OCI-LY1 (cell line): ENCODE data around the gene SMYD3.

Experiments
- H2AFZ ChIP-seq: fragments of 200-600 bp; sonication (generic), shearing (Covaris generic); 2 replicates; pipeline ENCODE4 v1.6.0; 2014; ENCODE audit warnings: antibody characterized with exemption, mild to moderate bottlenecking, low read length
- H3F3A ChIP-seq: fragments of 200-600 bp; sonication (generic), shearing (Covaris generic); 2 replicates; pipeline ENCODE4 v1.6.0; 2014; ENCODE audit warnings: mild to moderate bottlenecking, antibody characterized with exemption, low read length, moderate library complexity; ENCODE audit not compliant: insufficient read depth
- H3K27ac ChIP-seq: fragments of 200-600 bp; sonication (generic); 2 replicates; pipeline ENCODE4 v1.5.1; 2014; ENCODE audit warnings: low read length, mixed run types, mild to moderate bottlenecking, low read depth; ENCODE audit not compliant: poor library complexity, severe bottlenecking
- H3K27me3 ChIP-seq: fragments of 200-600 bp; sonication (generic); 2 replicates; pipeline ENCODE4 v1.6.0; 2014; ENCODE audit warnings: antibody characterized with exemption, mild to moderate bottlenecking, low read length, moderate library complexity; ENCODE audit not compliant: insufficient read depth
- H3K36me3 ChIP-seq: fragments of 200-600 bp; sonication (generic); 2 replicates; pipeline ENCODE4 v1.6.1; 2014; ENCODE audit warnings: mild to moderate bottlenecking, antibody characterized with exemption, low read length, moderate library complexity, mixed read lengths; ENCODE audit not compliant: insufficient read depth
- H3K4me1 ChIP-seq: fragments of 200-600 bp; sonication (generic); 2 replicates; pipeline ENCODE4 v1.5.1; 2014; ENCODE audit warnings: mild to moderate bottlenecking, low read length, moderate library complexity; ENCODE audit not compliant: insufficient read depth, severe bottlenecking
- H3K4me2 ChIP-seq: fragments of 200-600 bp; sonication (generic), shearing (Covaris generic); 2 replicates; pipeline ENCODE4 v1.6.1; 2014; ENCODE audit warnings: low read length
- H3K4me3 ChIP-seq: fragments of 200-600 bp; sonication (generic); 2 replicates; pipeline ENCODE4 v1.5.1; 2014; ENCODE audit warnings: low read length, low read depth, mild to moderate bottlenecking, mixed read lengths; ENCODE audit not compliant: poor library complexity, severe bottlenecking
- H3K79me2 ChIP-seq: fragments of 200-600 bp; shearing (Covaris generic); 2 replicates; pipeline ENCODE4 v1.6.1; 2016; ENCODE audit warnings: mixed run types, low read length, mixed read lengths; ENCODE audit not compliant: insufficient read depth
- H3K9ac ChIP-seq: fragments of 200-600 bp; sonication (generic), shearing (Covaris generic); 2 replicates; pipeline ENCODE4 v1.6.1; 2014; ENCODE audit warnings: mild to moderate bottlenecking, low read length, mixed read lengths
- H3K9me2 ChIP-seq: fragments of 200-600 bp; sonication (generic), shearing (Covaris generic); 2 replicates; pipeline ENCODE4 v1.6.1; 2014; ENCODE audit warnings: low read depth, mild to moderate bottlenecking, low read length, mixed read lengths
- H3K9me3 ChIP-seq: fragments of 200-600 bp; shearing (Covaris generic); 2 replicates; pipeline ENCODE4 v1.6.1; 2014; ENCODE audit warnings: low read length, mixed read lengths
- H4K20me1 ChIP-seq: fragments of 200-600 bp; sonication (generic), shearing (Covaris generic); 2 replicates; pipeline ENCODE4 v1.6.0; 2016; ENCODE audit warnings: mild to moderate bottlenecking, low read length; ENCODE audit not compliant: insufficient read depth
- CTCF ChIP-seq: fragments of 200-600 bp; sonication (generic), shearing (Covaris generic); IDR thresholded peaks from 2 replicates; pipeline ENCODE4 v1.5.1; 2017; ENCODE audit warnings: mild to moderate bottlenecking, antibody characterized with exemption, low read length, moderate library complexity, mixed read lengths
- EZH2 ChIP-seq: fragments of 200-600 bp; sonication (generic), shearing (Covaris generic); IDR thresholded peaks from 2 replicates; pipeline ENCODE4 v1.8.0; 2017; ENCODE audit warnings: borderline replicate concordance, mixed run types, mild to moderate bottlenecking, antibody characterized with exemption, low read length, moderate library complexity, mixed read lengths

Gene SMYD3

DNA sequence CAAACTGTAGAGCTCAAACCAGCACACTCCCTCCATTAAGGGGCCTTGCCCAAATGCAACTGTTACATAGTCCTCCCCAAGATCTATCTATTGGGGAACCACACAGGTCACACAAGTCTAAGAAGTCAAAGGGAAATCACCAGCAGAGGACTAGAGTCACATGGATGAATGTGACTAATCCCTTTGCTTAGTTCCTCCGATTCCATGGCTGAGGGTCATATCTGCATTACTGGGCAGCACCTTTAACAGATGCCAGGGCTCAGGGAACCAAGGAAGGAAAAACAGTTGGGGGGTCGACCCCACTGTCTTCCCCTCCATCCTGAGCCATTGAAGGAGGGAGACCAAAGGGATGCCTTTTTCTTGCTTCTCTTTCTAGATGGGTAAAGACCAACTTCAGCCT is 23.4 kb upstream of the SMYD3 start:
- Histone ChIP-seq H3K4me1 (peaks cover 11% of the 10 kb centered on the region), H3F3A (no peaks in the 10 kb centered on the region), H3K9ac (no peak overlapping the region), H3K27me3 (peaks cover 7% of the 10 kb centered on the region; the same call in 1 of the 2 replicates), H3K27ac (no peak overlapping the region), H3K9me2 (no peaks in the 10 kb centered on the region), H2AFZ (no peak overlapping the region), H3K79me2 (no peaks in the 10 kb centered on the region), H3K4me2 (no peak overlapping the region), H3K4me3 (no peak overlapping the region), H3K9me3 (peaks cover 9% of the 10 kb centered on the region; the same call in 1 of the 2 replicates), H3K36me3 (no peaks in the 10 kb centered on the region; the same call in 1 of the 2 replicates), H4K20me1 (no peaks in the 10 kb centered on the region)
- no peak for TF ChIP-seq CTCF
- no peak for TF ChIP-seq EZH2

DNA sequence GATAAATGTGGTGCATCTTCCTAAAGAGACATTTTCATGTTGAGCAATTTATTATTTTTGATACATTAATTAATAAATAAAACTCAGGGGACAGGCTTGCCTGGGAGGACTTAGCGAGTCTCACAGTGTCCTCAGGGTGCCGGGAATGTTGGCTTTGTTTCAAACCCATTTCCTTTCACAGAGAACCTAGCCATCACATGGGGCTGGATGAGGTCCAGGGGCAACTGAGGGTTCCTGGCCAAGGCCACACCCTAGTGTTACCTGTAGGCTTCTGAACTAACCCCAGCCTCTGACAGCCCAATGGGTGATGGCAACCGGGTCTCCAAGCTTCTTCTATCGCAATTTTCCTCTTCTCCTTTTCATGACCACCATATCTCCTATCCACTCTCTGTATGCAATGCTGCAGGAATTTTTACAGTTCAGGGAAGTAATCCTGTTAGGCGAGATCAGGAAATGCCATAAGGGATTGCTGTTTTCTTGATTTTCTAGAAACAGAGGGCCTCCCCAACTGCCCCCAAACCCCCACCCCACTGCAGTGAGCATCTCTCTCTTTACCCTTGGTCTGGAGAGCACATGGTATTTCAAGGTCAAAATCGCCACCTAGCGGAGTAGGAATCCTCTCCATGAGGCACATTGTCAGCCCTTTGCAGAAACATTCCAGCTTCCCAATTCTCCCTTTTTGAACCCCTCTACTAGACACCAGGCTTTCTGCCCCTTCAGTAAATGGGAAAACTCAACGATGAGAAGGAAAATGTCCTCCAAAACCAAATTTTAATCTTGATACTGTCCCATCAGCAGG is 22.1 kb upstream of the SMYD3 start:
- peaks cover 11% of the 10 kb centered on the region for H3K4me1 ChIP-seq
- no peaks in the 10 kb centered on the region for H3F3A ChIP-seq
- H3K9me2 ChIP-seq = no peaks in the 10 kb centered on the region
- H4K20me1 ChIP-seq = no peaks in the 10 kb centered on the region
- peaks cover 9% of the 10 kb centered on the region; the same call in 1 of the 2 replicates for H3K9me3 ChIP-seq
- H3K27ac ChIP-seq = no peak overlapping the region
- peak; percentile 23; the same call in 1 of the 2 replicates for TF ChIP-seq CTCF
- no peak for TF ChIP-seq EZH2
- H3K4me3 ChIP-seq = no peak overlapping the region
- no peak overlapping the region for H2AFZ ChIP-seq
- H3K9ac ChIP-seq = no peak overlapping the region
- H3K79me2 ChIP-seq = no peaks in the 10 kb centered on the region
- H3K4me2 ChIP-seq = no peak overlapping the region
- H3K36me3 ChIP-seq = no peaks in the 10 kb centered on the region; the same call in 1 of the 2 replicates
- H3K27me3 ChIP-seq = peaks cover 7% of the 10 kb centered on the region; the same call in 1 of the 2 replicates

DNA sequence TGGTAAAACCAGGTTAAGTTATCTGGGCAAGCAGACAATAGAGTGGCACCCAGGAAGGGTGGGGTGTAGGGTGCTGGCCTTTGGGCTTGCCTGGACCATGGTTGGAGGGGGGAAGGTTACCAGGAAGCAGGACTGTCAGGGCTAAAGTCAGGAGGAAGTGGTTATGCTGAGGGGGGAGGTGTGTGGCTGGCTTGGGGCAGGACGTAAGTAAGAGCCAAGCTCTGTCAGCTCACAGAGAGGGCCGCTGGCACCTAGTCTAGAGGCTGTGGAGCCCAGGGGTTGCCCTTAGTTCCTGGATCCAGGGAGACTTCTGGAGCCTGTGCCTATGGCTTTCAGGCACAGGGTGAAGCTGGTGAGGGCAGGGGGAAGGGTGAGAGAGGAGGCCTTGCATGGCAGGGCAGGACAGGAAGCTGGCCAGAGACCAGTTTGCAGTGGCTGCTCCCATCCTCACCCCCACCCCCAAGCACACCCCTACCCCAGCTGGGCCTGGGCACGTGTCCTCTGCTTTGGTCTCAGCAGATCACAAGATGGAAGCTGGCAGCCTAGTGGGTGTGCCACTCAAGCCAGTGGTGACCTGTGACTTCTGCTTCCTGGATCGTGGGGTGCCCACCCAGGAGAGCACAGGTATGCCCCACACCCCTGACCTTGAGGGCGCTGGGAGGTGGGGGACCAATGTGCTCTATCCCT is 20.5 kb upstream of the SMYD3 start:
- no peaks in the 10 kb centered on the region for H4K20me1 ChIP-seq
- H3K9me3 ChIP-seq = peaks cover 9% of the 10 kb centered on the region; the same call in 1 of the 2 replicates
- TF ChIP-seq CTCF = no peak
- TF ChIP-seq EZH2 = no peak
- H3K4me3 ChIP-seq = no peak overlapping the region
- H2AFZ ChIP-seq = no peak overlapping the region
- no peaks in the 10 kb centered on the region for H3F3A ChIP-seq
- peaks cover 7% of the 10 kb centered on the region; the same call in 1 of the 2 replicates for H3K27me3 ChIP-seq
- H3K36me3 ChIP-seq = no peaks in the 10 kb centered on the region; the same call in 1 of the 2 replicates
- no peak overlapping the region; the same call in 1 of the 2 replicates for H3K4me2 ChIP-seq
- H3K9me2 ChIP-seq = no peaks in the 10 kb centered on the region
- no peak overlapping the region for H3K27ac ChIP-seq
- peaks cover 11% of the 10 kb centered on the region for H3K4me1 ChIP-seq
- H3K9ac ChIP-seq = no peak overlapping the region
- H3K79me2 ChIP-seq = no peaks in the 10 kb centered on the region
